Panc1 (cell line): ENCODE results near the gene KLHL42.

Experiments
- POLR2AphosphoS5 ChIP-seq: IDR thresholded peaks from 2 replicates; pipeline ENCODE4 v1.6.1; 2012; ENCODE audit warnings: mild to moderate bottlenecking, low read depth, low read length, moderate library complexity
- SIN3A ChIP-seq: IDR thresholded peaks from 2 replicates; pipeline ENCODE4 v1.6.1; 2012; ENCODE audit warnings: low read depth, mild to moderate bottlenecking, low read length, moderate library complexity, borderline replicate concordance; ENCODE audit not compliant: insufficient read depth
- TCF7L2 ChIP-seq: IDR thresholded peaks from 2 replicates; pipeline ENCODE4 v1.6.1; 2011; ENCODE audit warnings: mild to moderate bottlenecking, low read depth, low read length, inconsistent platforms
- TF ChIP-seq, protein P1 (sequence below): fragments of 450-650 bp; IDR thresholded peaks from 2 replicates; pipeline ENCODE4 v1.5.1; 2017; ENCODE audit warnings: mild to moderate bottlenecking
- TF ChIP-seq, protein P2 (sequence below), 2 experiments: IDR thresholded peaks; 2 replicates each; pipeline ENCODE4 v1.6.1; 2011 to 2012; ENCODE audit warnings: low read depth in 2 of 2, control low read depth in 1 of 2, low read length in 1 of 2, mild to moderate bottlenecking in 1 of 2, moderate library complexity in 1 of 2; ENCODE audit not compliant: insufficient read depth in 1 of 2

DNA sequence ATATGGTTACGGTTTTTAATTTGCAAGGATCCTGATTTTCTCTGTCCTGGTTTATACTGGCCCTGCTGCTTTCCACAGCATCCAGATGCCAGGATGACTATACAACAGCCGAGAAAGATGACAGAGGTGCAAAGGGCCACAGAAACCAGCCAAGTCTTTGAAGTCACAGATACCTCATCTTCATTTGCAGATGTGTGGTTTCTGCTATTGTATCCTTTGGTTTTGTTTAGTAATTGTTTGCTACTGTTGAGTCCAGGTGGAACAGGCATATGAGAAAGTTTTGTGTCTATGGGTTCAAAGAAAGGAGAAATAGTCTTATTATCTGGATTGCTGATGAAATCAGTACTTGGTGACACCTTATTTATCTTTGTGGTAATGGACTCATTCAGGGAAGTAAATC lies 17.3 kb upstream of the KLHL42 start:
- TF ChIP-seq, protein P1, sequence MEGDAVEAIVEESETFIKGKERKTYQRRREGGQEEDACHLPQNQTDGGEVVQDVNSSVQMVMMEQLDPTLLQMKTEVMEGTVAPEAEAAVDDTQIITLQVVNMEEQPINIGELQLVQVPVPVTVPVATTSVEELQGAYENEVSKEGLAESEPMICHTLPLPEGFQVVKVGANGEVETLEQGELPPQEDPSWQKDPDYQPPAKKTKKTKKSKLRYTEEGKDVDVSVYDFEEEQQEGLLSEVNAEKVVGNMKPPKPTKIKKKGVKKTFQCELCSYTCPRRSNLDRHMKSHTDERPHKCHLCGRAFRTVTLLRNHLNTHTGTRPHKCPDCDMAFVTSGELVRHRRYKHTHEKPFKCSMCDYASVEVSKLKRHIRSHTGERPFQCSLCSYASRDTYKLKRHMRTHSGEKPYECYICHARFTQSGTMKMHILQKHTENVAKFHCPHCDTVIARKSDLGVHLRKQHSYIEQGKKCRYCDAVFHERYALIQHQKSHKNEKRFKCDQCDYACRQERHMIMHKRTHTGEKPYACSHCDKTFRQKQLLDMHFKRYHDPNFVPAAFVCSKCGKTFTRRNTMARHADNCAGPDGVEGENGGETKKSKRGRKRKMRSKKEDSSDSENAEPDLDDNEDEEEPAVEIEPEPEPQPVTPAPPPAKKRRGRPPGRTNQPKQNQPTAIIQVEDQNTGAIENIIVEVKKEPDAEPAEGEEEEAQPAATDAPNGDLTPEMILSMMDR = no peak
- TF ChIP-seq POLR2AphosphoS5 = no peak
- no peak for TF ChIP-seq TCF7L2
- TF ChIP-seq SIN3A = no peak
- TF ChIP-seq, protein P2, sequence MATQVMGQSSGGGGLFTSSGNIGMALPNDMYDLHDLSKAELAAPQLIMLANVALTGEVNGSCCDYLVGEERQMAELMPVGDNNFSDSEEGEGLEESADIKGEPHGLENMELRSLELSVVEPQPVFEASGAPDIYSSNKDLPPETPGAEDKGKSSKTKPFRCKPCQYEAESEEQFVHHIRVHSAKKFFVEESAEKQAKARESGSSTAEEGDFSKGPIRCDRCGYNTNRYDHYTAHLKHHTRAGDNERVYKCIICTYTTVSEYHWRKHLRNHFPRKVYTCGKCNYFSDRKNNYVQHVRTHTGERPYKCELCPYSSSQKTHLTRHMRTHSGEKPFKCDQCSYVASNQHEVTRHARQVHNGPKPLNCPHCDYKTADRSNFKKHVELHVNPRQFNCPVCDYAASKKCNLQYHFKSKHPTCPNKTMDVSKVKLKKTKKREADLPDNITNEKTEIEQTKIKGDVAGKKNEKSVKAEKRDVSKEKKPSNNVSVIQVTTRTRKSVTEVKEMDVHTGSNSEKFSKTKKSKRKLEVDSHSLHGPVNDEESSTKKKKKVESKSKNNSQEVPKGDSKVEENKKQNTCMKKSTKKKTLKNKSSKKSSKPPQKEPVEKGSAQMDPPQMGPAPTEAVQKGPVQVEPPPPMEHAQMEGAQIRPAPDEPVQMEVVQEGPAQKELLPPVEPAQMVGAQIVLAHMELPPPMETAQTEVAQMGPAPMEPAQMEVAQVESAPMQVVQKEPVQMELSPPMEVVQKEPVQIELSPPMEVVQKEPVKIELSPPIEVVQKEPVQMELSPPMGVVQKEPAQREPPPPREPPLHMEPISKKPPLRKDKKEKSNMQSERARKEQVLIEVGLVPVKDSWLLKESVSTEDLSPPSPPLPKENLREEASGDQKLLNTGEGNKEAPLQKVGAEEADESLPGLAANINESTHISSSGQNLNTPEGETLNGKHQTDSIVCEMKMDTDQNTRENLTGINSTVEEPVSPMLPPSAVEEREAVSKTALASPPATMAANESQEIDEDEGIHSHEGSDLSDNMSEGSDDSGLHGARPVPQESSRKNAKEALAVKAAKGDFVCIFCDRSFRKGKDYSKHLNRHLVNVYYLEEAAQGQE (IDR thresholded peaks at IDR 0.05; ENCODE audit: insufficient read depth in 1 of 2, low read depth in 2 of 2, low read length in 1 of 2) = no peak
